Gastroesophageal sphincter (tissue), 3 donors: ENCODE data around the gene RITA1.

ENCODE experiments used
- CTCF ChIP-seq, 4 experiments: fragments of 200-600 bp in 2 of 4; fragments of 450-650 bp in 2 of 4; sonication (generic) in 1 of 4; IDR thresholded peaks; one replicate each; pipeline ENCODE4 v1.5.1; 2017 to 2019; ENCODE audit warnings: antibody characterized with exemption in 4 of 4, mild to moderate bottlenecking in 2 of 4, moderate library complexity in 2 of 4
- EP300 ChIP-seq: sonication (generic); formaldehyde crosslinking; IDR thresholded peaks from one replicate; pipeline ENCODE4 v1.6.1; 2017; ENCODE audit warnings: antibody characterized with exemption, mild to moderate bottlenecking
- POLR2A ChIP-seq, 2 donors: fragments of 450-650 bp; IDR thresholded peaks; one replicate each; pipeline ENCODE4 v1.6.1; 2017; ENCODE audit warnings: antibody characterized with exemption in 2 of 2, mild to moderate bottlenecking in 2 of 2, moderate library complexity in 1 of 2
- POLR2AphosphoS5 ChIP-seq: sonication (generic); formaldehyde crosslinking; IDR thresholded peaks from one replicate; pipeline ENCODE4 v1.6.1; 2017; ENCODE audit warnings: antibody characterized with exemption

- TF ChIP-seq CTCF (IDR thresholded peaks at IDR 0.05) (no peak), POLR2AphosphoS5 (no peak), POLR2A (IDR thresholded peaks at IDR 0.05) (no peak), EP300 (no peak)
Measured at GRCh38 chr12:113239811-113240331, 54.4 kb downstream of the RITA1 start.
